ENCODE measurements around the gene APAF1.

APAF1 gene

DNA sequence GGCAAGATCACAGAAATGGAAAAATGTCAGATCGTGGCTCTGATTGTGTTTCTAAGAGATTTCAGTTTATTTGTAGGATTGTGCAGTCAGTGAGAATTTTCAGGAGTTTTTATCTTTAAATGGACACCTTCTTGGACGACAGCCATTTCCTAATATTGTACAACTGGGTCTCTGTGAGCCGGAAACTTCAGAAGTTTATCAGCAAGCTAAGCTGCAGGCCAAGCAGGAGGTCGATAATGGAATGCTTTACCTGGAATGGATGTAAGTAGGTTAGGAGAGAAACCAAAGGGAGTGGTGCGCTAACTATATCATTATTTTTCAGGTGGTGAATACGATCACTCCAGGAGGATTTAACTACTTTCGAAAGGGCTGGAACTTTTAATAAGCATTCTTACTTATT lies 26.4 kb downstream of the APAF1 start:
- TF ChIP-seq, protein P1, sequence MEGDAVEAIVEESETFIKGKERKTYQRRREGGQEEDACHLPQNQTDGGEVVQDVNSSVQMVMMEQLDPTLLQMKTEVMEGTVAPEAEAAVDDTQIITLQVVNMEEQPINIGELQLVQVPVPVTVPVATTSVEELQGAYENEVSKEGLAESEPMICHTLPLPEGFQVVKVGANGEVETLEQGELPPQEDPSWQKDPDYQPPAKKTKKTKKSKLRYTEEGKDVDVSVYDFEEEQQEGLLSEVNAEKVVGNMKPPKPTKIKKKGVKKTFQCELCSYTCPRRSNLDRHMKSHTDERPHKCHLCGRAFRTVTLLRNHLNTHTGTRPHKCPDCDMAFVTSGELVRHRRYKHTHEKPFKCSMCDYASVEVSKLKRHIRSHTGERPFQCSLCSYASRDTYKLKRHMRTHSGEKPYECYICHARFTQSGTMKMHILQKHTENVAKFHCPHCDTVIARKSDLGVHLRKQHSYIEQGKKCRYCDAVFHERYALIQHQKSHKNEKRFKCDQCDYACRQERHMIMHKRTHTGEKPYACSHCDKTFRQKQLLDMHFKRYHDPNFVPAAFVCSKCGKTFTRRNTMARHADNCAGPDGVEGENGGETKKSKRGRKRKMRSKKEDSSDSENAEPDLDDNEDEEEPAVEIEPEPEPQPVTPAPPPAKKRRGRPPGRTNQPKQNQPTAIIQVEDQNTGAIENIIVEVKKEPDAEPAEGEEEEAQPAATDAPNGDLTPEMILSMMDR (IDR thresholded peaks at IDR 0.05; ENCODE audit: insufficient read depth, low read depth, low read length, missing control alignments), result no peak
- no peak for DNase-seq (ENCODE audit: low read depth)

DNA sequence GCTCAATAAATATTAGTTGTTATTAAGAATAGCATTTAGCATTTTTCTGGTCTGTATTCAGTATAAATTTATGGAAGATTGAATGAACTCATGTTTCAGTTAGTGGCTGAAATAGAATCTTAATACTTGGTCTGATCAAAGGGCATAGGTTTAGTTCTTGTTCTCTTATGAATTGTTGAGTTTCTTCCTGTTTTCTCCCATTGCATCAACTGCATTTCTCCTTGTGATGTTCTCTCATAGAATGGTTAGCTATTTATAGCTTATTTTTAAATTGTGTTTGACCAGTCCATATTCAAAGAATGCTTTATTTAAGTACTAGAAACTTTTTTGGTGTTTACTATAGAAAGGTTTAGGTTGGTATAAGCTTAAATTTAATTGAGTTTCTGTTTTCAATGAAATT lies 29.8 kb downstream of the APAF1 start:
- no peak for DNase-seq (ENCODE audit: low read depth)
- no peak overlapping the region for H3K4me3 ChIP-seq (ENCODE audit: low read depth, low read length)
- TF ChIP-seq, protein P1 (IDR thresholded peaks at IDR 0.05; ENCODE audit: insufficient read depth, low read depth, low read length, missing control alignments), result no peak

More for the DNA sequence above, 26.4 kb downstream of the APAF1 start:
- no peak overlapping the region for H3K4me3 ChIP-seq (ENCODE audit: low read depth, low read length)

DNA sequence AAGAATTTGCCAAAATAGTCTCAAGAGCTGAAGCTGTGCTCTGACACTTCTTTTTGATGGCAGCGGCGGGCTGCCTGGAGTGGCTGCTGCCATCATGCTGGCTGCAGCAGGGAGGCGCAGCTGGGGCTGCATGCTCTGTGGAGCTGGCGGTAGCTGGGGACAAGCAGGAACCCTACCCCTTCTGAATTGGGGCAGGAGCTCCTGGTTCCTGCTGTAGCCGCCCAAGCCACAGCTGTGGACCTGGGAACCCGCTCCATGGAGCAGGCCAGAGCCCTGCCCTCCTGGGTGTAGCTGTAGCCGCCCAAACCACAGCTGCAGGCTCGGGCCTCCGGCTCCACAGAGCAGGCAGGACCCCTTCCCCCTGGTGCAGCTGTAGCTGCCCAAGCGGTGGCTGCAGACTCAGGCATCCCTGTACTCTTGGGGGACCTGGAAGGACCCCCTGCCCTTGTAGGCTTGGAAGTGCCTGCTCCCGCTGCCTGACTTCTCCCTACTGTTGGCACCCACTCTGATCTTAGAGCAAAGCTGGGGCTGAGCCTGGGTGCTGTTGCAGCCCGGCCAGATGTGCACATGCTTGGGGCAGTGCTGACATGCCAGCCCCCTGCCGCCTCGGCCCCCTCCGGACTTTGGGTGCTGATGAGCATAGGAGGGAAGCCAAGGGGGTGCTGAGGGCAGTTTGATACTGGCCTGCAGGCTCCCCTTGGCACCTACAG lies 33.3 kb downstream of the APAF1 start:
- no peak overlapping the region for H3K4me3 ChIP-seq (ENCODE audit: low read depth, low read length)
- DNase-seq (ENCODE audit: low read depth), result no peak
- TF ChIP-seq, protein P1 (IDR thresholded peaks at IDR 0.05; ENCODE audit: insufficient read depth, low read depth, low read length, missing control alignments), result no peak

DNA sequence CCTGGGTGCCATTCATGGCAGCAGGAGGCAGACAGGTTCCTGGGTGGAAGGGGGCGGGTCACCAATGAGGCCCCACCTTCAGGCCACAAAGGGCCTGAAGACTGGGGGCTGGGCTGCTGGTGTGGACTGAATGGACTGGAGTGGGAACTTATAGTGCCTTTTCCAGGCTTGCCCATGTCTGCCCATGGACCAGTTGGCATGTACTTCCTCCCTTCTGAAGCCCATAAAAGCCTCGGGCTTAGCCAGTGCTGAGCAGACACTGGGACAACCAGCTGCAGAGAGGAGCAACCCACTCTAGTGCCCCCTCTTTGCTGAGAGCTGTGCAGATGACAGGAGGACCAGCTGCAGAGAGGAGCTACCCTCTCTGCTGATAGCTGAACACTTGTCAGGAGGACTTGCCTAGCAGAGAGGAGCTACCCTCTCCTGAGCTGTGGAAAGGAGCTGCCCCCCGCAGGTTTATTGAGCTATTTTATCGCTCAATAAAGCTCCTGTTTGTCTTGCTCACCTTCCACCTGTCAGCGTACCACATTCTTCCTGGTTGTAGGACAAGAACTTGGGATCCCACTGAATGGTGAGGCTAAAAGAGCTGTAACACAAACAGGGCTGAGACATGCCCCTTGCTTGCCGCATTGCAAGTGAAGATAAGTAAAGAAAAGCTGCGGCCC lies 34.0 kb downstream of the APAF1 start:
- TF ChIP-seq, protein P1 (IDR thresholded peaks at IDR 0.05; ENCODE audit: insufficient read depth, low read depth, low read length, missing control alignments), result no peak
- no peak overlapping the region for H3K4me3 ChIP-seq (ENCODE audit: low read depth, low read length)
- no peak for DNase-seq (ENCODE audit: low read depth)

DNA sequence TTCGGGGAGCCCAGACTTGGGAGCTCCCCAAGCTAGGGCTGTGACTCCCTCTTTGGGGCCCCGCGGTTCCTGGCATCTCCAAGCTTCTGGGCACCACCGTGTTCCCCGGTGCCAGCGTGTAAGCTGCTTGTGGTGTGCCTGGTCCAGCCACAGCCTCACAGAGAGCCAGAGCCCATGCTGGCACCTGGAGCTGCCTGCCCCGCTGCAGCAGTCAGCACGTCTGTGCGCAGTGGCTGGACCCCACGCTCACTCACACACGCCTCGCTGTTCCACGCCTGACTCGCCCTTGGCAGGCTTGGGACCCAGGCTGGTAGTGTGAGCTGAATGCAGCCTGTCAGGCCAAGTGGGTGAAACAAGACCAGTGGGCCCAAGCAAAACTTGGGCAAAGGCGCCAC lies 34.5 kb downstream of the APAF1 start:
- TF ChIP-seq, protein P1 (IDR thresholded peaks at IDR 0.05; ENCODE audit: insufficient read depth, low read depth, low read length, missing control alignments), result no peak
- H3K4me3 ChIP-seq (ENCODE audit: low read depth, low read length), result no peak overlapping the region

DNA sequence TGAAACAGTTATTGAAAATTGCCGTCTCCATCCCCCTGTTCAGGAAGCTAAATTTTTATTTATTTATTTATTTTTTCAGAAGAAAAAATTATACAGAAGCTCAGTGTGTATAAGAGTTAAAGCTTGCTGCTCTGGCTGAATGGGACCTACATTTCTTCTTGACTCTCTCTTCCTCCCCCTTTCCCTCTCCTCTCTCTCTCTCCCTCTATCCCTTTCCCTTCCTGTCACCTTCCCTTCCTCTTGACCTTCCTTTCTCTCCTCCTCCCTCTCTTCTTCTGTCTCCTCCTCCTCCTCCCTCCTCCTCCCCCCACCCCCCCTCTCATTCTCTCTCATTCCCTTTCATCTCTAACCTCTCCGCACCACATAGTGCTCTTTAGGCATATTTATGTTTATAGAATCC lies 39.1 kb downstream of the APAF1 start:
- no peak for DNase-seq (ENCODE audit: low read depth)
- TF ChIP-seq, protein P1 (IDR thresholded peaks at IDR 0.05; ENCODE audit: insufficient read depth, low read depth, low read length, missing control alignments), result no peak
- no peak overlapping the region for H3K4me3 ChIP-seq (ENCODE audit: low read depth, low read length)

More for the DNA sequence above, 34.5 kb downstream of the APAF1 start:
- no peak for DNase-seq (ENCODE audit: low read depth)
